Suppressor macrophage treated with lipopolysaccharide for 1 hour (primary cell): ENCODE measurements around the gene NAT8.
"Not testable (repeated sequence)": the region's sequence is repeated elsewhere in the genome, so short reads cannot be mapped to it uniquely, and the experiment has no call there.

Source experiments
- DNase-seq, 3 donors: peaks; one replicate each; pipeline ENCODE4 v3.0.0-alpha.2; 2020 to 2022

Gene NAT8

GRCh38 chr2:73642338-73643018, at the start of gene NAT8:
NAT8 (minus strand) TSS chr2:73642422; CDS start chr2:73641628, 794 bp downstream.
- no peak for DNase-seq

- peak; percentile 47 to 53 (median 53) for DNase-seq
Observed at GRCh38 chr2:73690372-73691088, 48.3 kb upstream of the NAT8 start.

GRCh38 chr2:73688494-73688893, 46.3 kb upstream of the NAT8 start:
- not testable (repeated sequence) for DNase-seq

- no peak for DNase-seq
Observed at GRCh38 chr2:73685764-73686438, 43.7 kb upstream of the NAT8 start.

GRCh38 chr2:73684905-73685304, 42.7 kb upstream of the NAT8 start:
- DNase-seq: not testable (repeated sequence)

- DNase-seq: not testable (repeated sequence)
Observed at GRCh38 chr2:73684325-73684724, 42.1 kb upstream of the NAT8 start.

GRCh38 chr2:73679951-73680571, 37.8 kb upstream of the NAT8 start:
- peak; percentile 64 to 81 (median 65) for DNase-seq

- not testable (repeated sequence) for DNase-seq
Observed at GRCh38 chr2:73679237-73679636, 37.0 kb upstream of the NAT8 start.

- DNase-seq: not testable (repeated sequence)
Observed at GRCh38 chr2:73678008-73678407, 35.8 kb upstream of the NAT8 start.

- not testable (repeated sequence) for DNase-seq
Observed at GRCh38 chr2:73676211-73676610, 34.0 kb upstream of the NAT8 start.

GRCh38 chr2:73674696-73675157, 32.5 kb upstream of the NAT8 start:
- peak in 2 of 3 donors; percentile 19 to 51 for DNase-seq

- DNase-seq: not testable (repeated sequence)
Observed at GRCh38 chr2:73669976-73670375, 27.8 kb upstream of the NAT8 start.

GRCh38 chr2:73667239-73667638, 25.0 kb upstream of the NAT8 start:
- DNase-seq: not testable (repeated sequence)

GRCh38 chr2:73654175-73654574, 12.0 kb upstream of the NAT8 start:
- no peak for DNase-seq

GRCh38 chr2:73652348-73652747, 10.1 kb upstream of the NAT8 start:
- no peak for DNase-seq

- DNase-seq: no peak
Observed at GRCh38 chr2:73651591-73652230, 9.5 kb upstream of the NAT8 start.

- DNase-seq: not testable (repeated sequence)
Observed at GRCh38 chr2:73647690-73648089, 5.5 kb upstream of the NAT8 start.

GRCh38 chr2:73641767-73642062, 507 bp downstream of the NAT8 start:
- DNase-seq: no peak

- no peak for DNase-seq
Observed at GRCh38 chr2:73640946-73641766, 1.1 kb downstream of the NAT8 start.

GRCh38 chr2:73640511-73640911, 1.7 kb downstream of the NAT8 start:
- DNase-seq: peak; percentile 5 to 58 (median 29)

GRCh38 chr2:73638429-73638828, 3.8 kb downstream of the NAT8 start:
- no peak for DNase-seq

- DNase-seq: not testable (repeated sequence)
Observed at GRCh38 chr2:73636977-73637376, 5.2 kb downstream of the NAT8 start.
